K562 (cell line): Measurements from ENCODE around the gene EMP2.

ENCODE experiments used
- ARNT ChIP-seq, 2 experiments: fragments of 450-650 bp; IDR thresholded peaks; 2 replicates each; pipeline ENCODE4 v1.6.1; 2016; ENCODE audit warnings: mild to moderate bottlenecking in 1 of 2
- EP300 ChIP-seq: IDR thresholded peaks from 2 replicates; pipeline ENCODE4 v1.6.1; 2012; ENCODE audit warnings: low read length, improper control_type of control experiment
- FOXM1 ChIP-seq, 2 experiments: fragments of 450-650 bp in 1 of 2; sonication (generic) in 1 of 2; formaldehyde crosslinking in 1 of 2; IDR thresholded peaks; 2 replicates each; pipeline versions ENCODE4 v1.6.1 to v1.9.0; 2017 to 2022; ENCODE audit warnings: low read depth in 2 of 2, mild to moderate bottlenecking in 2 of 2, missing genetic modification reagents in 1 of 2, moderate library complexity in 1 of 2
- NR3C1 ChIP-seq: sonication (generic); formaldehyde crosslinking; IDR thresholded peaks from 2 replicates; pipeline ENCODE4 v1.8.1; 2022; ENCODE audit warnings: missing genetic modification reagents
- ZNF263 ChIP-seq: sonication (generic); formaldehyde crosslinking; IDR thresholded peaks from 2 replicates; pipeline ENCODE4 v1.8.0; 2022; ENCODE audit warnings: mild to moderate bottlenecking, missing genetic modification reagents, borderline replicate concordance
- TF ChIP-seq, protein P1 (sequence below), 3 experiments: IDR thresholded peaks in 2 of 3; conservative IDR thresholded peaks in 1 of 3; 2 replicates each; pipeline ENCODE4 v1.5.1; 2011 to 2012; ENCODE audit warnings: low read length in 3 of 3, mild to moderate bottlenecking in 3 of 3, control low read depth in 2 of 3, improper control_type of control experiment in 1 of 3, inconsistent platforms in 1 of 3, low read depth in 1 of 3, mixed read lengths in 1 of 3, moderate library complexity in 1 of 3; ENCODE audit not compliant: insufficient read depth in 2 of 3

DNA sequence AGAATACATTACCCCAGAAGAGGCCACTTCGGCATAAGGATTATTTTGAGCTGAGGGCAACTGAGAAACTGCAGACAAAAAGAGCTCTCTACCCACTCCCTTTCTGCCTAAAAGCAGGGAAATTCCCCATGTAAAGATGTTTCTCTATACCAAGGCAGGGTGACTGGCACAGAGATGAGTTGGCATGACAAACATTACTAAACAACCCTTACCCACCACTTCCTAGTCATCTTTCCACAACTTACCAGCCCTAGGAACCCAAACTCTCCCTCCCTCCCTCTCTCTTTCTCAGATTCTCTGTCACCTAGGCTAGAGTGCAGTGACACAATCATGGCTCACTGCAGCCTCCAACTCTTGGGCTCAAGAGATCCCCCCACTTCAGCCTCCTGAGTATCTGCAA lies 68.6 kb downstream of the EMP2 start:
- TF ChIP-seq, protein P1, sequence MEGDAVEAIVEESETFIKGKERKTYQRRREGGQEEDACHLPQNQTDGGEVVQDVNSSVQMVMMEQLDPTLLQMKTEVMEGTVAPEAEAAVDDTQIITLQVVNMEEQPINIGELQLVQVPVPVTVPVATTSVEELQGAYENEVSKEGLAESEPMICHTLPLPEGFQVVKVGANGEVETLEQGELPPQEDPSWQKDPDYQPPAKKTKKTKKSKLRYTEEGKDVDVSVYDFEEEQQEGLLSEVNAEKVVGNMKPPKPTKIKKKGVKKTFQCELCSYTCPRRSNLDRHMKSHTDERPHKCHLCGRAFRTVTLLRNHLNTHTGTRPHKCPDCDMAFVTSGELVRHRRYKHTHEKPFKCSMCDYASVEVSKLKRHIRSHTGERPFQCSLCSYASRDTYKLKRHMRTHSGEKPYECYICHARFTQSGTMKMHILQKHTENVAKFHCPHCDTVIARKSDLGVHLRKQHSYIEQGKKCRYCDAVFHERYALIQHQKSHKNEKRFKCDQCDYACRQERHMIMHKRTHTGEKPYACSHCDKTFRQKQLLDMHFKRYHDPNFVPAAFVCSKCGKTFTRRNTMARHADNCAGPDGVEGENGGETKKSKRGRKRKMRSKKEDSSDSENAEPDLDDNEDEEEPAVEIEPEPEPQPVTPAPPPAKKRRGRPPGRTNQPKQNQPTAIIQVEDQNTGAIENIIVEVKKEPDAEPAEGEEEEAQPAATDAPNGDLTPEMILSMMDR (IDR thresholded peaks at IDR 0.05 in 2 of 3, conservative IDR thresholded peaks at IDR 0.05 in 1 of 3; ENCODE audit: insufficient read depth in 2 of 3, low read depth in 1 of 3, low read length in 3 of 3) = no peak
- TF ChIP-seq ARNT (IDR thresholded peaks at IDR 0.05) (no peak), ZNF263 (CRISPR knock-in tag) (no peak), NR3C1 (CRISPR knock-in tag) (no peak), FOXM1 (IDR thresholded peaks at IDR 0.05; ENCODE audit: low read depth) (no peak), FOXM1 (CRISPR knock-in tag; IDR thresholded peaks at IDR 0.05; ENCODE audit: low read depth) (no peak), EP300 (no peak)
